GM18507 (cell line): ENCODE results near the gene CFAP251.
"Not testable (repeated sequence)": the region's sequence is repeated elsewhere in the genome, so short reads cannot be mapped to it uniquely, and the experiment has no call there.

Source experiments
- DNase-seq: peaks from one replicate; pipeline ENCODE4 v3.0.0; 2011; ENCODE audit warnings: low read depth; ENCODE audit not compliant: insufficient read length; ENCODE audit errors: extremely low spot score
- FAIRE-seq: peaks from 2 replicates; lab custom pipeline; 2011; peaks lifted over from hg19 to GRCh38; lab: Jason Lieb, UNC

Gene CFAP251

DNA sequence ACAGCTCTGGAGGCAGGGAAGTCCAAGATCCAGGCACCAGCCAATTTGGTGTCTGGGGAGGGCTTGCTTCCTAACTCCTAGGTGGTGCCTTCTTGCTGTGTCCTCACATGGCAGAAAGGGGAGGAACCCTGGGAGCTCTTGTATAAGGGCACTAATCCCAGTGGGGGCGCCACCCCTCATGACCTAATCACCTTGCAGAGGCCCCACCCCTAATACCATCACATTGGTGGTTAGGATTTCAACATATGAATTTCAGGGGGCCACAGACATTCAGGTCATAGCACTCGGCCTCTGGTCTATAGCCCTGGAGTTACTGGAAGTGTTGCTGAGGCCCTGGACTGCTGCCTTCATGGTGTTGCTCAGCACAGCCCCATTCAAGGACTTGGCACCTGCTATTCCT, 15.2 kb upstream of the CFAP251 start:
- DNase-seq, result no peak
- no peak for FAIRE-seq

DNA sequence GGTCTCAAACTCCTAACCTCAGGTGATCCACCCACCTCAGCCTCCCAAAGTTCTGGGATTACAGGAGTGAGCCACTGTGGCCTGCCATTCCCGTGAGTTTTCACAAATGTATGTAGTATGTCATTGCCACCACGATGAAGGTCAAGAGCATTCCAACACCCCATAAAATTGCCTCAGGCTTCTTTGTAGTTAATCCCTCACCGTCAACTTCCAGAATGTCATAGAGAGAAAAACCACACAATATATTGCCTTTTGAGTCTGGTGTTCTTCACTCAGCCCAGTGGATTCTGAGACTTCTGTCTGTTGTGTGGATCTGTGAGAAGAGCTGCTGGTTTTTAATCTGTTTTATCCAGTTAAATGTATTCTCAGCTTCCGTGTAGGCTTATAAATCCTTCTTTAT, 12.6 kb upstream of the CFAP251 start:
- no peak for FAIRE-seq
- no peak for DNase-seq

DNA sequence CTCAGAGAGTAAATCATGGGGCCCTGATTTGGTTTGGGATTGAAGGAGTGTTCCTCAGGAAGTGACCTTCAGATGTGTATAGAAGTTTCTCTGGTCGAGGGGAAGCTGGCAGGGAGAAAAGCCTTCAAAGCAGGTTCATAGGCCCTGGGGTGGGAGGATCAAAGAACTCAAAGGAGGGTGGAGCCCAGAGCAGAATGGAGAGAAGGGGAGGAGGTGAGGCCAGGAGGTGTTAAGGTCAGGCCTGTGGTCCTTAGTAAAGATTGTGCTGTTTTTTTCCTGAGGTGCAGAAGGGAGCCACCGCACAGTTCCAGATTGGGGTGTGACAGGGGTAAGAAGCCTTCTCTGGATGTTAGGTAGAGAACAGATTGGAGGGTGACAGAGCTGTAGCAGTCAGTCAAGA, 9.7 kb upstream of the CFAP251 start:
- no peak for FAIRE-seq
- no peak for DNase-seq

DNA sequence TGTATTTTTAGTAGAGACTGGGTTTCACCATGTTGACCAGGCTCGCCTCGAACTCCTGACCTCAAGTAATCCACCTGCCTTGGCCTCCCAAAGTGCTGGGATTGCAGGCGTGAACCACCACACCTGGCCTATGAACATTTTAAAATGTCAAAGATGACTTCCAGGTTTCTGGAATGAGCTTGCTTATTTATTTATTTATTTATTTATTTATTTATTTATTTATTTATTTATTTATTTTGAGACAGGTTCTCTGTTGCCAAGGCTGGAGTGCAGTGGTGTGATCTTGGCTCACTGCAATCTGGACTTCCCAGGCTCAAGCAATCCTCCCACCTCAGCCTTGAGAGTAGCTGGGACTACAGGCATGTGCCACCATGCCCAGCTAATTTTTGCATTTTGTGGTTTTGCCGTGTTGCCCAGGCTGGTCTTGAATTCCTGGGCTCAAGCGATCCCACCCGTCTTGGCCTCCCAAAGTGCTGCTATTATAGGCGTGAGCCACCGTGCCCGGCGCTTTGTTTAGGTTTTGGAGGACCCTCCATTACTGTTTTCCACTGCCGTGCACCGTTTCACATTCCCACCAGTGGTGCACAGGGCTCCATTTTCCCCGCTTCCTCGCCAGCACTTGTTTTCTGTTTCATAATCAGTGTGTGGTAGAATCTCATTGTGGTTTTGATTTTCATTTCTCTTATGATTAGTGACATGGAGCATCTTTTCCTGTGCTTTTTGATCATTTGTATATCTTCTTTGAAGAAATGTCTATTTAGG, 6.4 kb upstream of the CFAP251 start:
- FAIRE-seq, result peak; percentile 68
- DNase-seq, result no peak

DNA sequence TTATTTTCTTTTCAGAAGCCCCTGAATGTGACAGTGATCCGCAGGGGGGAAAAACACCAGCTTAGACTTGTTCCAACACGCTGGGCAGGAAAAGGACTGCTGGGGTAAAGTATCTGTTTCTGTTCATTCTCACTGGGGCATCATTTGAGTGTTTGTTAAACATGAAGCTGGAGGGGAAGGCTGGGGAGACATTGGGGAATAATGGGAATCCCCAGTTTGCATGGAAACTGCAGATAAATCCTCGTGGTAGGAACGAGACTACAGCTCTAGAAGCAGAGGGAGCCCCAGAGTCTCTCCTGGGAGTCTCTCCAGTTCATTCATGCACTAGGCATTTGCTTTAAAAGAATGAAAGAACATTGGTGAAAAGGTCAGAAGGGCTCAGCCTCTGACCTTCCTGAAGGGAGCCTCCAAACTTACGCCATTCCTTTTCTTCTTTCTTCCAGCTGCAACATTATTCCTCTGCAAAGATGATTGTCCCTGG, 2.5 kb upstream of the CFAP251 start:
- DNase-seq (no peak), FAIRE-seq (no peak)

DNA sequence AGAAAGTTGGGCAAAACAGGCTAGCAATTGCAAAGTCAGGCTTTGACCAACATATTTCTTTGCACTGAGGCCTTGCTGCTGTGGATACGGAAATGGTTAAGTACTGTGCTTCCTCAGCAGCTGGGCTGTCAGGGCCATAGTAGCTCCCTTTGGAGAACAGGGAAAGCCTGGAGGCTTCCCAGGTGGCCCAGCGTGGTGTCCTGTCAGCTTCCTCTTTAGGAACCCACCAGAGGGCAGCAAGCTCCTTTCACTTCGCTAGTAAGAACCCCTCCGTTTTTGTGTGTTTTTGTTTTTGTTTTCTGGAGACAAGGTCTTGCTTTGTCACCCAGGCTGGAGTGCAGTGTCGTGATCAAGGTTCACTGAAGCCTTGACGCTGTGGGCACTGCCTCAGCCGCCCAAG, 1.7 kb upstream of the CFAP251 start:
- FAIRE-seq, result no peak
- no peak for DNase-seq

DNA sequence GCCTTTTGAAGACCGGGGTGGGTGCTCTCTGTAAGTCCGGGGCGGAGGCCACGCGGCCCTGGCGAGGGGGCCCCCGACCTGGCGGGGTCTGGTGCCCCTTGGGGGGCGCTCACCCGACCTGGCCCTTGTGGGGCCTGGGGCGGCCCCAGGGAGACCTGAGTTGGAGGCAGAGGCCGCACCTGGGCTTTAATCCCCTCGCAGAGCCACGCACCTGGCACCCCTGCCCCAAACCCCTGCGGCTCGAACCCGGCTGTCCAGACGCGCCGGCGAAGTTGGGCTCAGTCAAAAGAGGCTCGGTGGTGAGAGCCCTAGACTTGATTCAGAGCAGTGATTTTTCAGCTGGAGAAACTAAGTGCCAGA, 267 bp downstream of the CFAP251 start:
- DNase-seq (no peak), FAIRE-seq (no peak)

DNA sequence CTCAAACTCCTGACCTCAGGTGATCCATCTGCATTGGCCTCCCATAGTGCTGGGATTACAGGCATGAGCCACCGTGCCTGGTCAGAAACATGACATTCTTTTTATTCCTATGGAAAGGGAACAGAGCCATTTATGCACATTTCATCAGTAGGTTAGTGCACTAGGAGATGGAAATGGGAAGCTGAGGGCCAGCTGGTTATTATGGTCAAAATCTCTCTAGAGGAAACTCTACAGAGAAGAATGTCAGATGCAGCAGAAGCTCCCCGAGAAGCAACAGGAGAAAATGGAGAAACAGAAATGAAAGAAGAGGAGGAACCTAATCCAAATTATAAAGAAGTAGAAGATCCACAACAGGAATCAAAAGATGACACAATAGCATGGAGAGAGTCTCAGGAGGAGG, 2.7 kb downstream of the CFAP251 start:
- FAIRE-seq (no peak), DNase-seq (no peak)

DNA sequence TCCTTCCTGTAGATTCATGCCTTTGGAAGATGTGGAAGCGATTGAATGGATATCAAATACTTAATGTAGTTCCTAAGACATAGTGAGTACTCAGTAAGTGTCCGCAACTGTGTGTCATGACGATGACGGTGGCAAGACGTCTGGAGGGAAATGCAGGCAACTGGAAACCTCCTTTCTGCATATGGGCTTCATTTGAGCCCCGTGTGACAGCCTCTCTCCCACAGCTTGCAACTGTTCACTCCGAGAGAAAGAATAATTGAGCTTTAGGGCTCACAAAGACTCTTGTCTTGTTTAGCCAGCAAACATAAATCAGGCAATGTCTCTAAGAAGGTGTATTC, 6.9 kb downstream of the CFAP251 start:
- DNase-seq, result no peak
- FAIRE-seq, result no peak

DNA sequence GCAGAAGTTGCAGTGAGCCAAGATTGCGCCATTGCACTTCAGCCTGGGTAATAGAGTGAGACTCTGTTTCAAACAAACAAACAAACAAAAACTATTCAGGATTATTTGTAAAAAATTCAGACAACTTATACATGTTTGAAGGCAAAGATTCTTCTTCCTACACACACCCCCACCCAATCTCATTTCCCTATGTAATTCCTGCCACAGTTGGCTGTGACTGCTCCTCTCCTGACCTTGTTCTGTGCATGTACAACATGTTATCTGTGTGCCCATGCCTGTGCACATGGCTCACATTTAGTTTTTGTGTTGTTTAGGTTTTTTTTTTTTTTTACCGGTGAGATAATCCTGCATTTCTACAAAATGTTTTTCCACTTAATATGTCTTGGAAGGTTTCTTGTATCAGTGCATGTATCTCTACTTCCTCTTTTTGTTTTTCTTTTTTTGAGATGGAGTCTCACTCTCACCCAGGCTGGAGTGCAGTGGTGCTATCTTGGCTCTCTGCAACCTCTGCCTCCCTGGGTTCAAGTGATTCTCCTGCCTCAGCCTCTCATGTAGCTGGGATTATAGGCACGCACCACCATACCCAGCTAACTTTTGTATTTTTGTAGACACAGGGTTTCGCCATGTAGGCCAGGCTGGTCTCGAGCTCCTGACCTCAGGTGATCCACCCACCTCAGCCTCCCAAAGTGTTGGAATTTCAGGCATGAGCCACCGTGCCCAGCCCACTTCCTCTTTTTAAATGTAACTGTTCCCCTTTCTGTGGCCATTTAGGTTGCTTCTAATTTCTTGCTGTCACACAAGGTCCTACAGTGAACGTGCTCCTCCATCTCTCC, 8.7 kb downstream of the CFAP251 start:
- FAIRE-seq (no peak), DNase-seq (no peak)

DNA sequence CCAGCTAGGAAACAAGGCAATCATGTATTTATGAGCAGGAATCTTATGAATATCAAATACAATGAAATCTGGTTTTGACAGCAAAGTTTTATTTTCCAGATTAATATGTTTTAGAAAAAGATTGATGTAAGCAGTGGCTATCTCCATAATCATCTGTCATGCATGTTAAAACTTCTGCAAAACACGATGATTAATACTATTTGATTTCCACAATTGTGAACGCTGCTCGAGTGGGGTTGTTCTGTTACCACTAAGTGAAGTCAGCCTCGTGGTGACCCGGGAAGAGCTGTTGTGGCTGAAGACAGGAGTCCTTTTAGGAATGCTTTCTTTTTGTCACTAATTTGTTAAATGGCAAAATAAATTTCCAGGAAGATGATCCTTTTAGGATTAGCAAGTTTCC, 9.4 kb downstream of the CFAP251 start:
- FAIRE-seq, result no peak
- DNase-seq, result no peak

DNA sequence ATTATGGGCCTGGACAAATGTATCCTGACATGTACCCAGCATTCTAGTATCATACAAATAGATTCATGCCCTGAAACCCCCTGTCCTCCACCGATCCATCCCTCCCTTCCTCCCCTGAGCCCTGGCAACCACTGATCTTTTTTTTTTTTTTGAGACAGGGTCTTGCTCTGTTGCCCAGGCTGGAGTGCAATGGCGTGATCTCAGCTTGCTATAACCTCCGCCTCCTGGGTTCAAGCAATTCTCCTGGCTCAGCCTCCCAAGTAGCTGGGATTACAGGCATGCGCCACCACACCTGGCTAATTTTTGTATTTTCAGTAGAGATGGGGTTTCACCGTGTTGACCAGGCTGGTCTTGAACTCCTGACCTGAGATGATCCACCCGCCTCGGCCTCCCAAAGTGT, 11.2 kb downstream of the CFAP251 start:
- DNase-seq, FAIRE-seq: not testable (repeated sequence)

DNA sequence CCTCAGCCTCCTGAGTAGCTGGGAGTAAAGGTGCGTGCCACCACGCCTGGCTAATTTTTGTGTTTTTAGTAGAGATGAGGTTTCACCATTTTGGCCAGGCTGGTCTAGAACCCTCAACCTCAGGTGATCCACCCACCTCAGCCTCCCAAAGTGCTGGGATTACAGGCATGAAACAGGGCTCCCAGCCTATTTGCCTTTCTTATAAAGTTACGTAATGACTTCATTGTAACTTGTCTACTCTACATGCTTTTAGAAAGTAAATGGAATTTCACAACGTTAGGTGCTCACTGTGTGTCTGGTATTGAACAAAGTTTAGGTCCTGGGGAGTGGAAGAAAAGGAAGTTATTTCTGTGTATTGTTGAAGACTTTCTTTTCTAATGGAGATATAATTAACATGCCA, 12.5 kb downstream of the CFAP251 start:
- DNase-seq (no peak), FAIRE-seq (no peak)

DNA sequence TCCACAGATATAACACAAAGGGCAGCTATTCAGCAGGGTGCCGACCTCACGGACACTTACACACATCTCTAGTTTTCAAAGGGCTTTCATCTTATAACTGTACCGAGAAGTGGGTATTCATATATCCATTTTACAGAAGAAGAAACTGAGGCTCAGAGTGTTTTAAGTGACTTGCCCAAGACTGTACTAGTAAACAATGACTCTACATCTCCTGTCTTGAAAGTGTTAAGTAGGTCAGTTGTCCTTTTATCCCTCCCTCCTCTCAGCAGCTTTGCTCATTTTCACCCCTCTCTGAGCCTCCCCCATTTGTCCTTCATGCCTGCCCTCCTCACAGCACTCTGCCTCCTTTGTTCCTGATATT, 13.8 kb downstream of the CFAP251 start:
- no peak for DNase-seq
- FAIRE-seq, result no peak

DNA sequence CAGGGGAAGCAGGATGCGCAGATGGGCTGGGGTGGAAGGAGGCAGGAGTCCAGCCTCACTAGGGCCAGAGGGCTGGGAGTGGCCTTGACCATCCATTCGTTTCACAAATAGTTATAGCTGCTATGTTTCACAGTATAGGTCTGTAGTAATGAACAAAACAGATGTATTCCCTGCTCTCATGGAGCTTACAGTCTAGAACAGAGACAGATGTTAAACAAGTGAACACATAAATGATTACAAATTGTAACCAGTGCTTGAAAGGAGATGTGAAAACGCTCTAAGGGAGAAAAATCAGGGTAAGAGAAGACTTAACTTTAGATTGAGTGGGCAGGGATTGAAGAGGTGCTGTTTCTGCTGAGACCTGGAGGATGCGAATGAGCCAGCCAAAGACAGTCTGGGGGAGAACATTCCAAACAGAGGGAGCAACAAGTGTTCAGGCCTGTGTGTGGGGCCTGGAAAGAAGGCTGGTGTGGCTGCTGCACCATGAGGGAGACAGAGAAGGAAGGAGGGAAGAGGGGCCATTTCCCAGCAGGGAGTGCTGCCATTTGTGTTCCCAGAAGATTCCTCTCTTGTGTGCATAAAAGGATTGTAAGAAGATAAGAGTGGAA, 14.6 kb downstream of the CFAP251 start:
- no peak for FAIRE-seq
- DNase-seq, result no peak

DNA sequence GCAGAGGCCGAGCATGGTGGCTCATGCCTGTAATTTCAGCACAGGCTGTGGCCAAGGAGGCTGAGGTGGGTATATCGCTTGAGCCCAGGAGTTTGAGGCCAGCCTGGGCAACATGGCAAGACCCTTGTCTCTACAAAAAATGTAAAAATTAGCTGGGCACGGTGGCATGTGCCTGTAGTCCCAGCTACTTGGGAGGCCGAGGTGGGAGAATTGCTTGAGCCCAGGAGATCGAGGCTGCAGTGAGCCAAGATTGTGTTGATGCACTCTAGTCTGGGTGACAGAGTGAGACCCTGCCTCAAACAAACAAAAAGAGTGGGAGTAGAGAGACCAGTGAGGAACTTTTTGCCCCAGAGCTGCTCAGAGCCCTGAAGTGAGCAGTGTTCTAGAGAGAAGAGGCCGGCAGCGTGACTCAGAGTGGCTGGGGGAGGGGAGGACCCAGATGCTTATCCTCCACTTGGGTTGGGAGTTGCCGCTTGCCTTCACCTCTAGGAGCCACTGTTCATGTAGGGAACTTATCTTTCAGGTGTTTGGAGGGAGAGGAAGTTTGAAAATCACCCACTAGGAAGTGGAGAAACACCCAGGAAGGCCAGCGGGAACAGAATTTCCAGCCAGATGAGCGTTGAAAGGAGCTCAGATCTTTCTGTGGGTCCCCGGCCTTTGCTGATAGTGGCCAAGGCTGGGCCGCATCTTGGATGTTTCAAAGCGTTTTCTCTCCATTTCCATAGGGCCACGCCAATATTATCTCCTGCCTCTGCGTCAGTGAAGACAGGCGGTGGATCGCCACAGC, 15.3 kb downstream of the CFAP251 start:
- DNase-seq (no peak), FAIRE-seq (no peak)

DNA sequence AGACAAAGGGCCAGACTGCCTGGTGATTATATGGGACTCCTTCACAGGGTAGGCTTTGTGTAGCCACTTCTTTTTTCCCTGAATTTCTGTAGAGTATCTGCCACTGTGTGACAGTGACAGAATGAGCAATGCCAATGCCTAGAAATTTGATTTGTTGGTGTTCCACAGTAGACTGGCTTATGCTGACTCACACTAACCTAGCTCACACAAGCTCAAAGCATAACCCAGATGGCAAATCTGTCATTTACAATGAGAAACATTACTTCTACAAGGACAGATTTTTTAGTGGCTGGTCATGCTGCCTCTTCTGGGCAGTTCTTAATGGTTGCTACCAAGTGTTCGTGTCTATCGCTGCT, 15.9 kb downstream of the CFAP251 start:
- DNase-seq (no peak), FAIRE-seq (no peak)

DNA sequence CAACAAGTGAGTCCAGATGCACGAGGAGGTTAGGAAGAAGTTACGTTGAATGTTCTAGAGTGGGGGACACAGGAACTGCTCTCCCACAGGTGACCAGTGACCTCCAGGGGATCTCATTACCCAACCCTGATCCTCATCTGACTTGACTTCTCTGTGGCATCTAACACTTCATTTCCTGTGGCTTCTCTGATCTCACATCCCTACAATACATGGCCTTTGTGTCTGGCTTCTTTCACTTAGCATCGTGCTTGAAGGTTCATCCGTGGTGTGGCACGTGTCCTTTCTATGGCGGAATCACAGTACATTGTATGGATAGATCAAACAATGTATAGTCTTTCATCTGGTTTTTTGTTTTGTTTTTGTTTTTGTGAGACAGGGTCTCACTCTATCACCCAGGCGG, 19.3 kb downstream of the CFAP251 start:
- FAIRE-seq, result no peak
- no peak for DNase-seq

DNA sequence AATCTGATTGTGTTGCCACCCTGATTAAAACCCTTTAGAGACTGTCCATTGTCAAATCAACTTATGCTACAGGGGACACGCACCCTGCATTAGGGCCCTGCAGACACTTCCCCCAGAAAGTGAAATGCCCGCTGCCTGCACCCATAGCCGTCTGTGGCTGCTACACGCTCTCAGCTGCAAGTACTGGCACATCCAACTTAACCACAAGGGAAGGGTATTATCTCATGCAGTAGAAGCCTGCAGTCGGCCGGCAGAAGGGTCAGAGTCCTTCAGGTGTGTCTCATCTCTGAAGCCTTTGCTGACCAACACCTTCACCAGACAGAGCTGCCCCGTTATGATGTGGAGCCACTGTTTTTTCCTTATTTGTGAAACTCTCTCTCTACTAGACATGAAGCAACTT, 20.8 kb downstream of the CFAP251 start:
- DNase-seq, result no peak
- FAIRE-seq, result no peak
